B cell (primary cell): Measurements from ENCODE around the gene SUPT20HL1. TPM values are rescaled to one million over a fixed set of nuclear protein-coding genes. Genes with fewer than 3 reads are reported as not detected.

Experiments used
- ATAC-seq: fragments of 200-7000 bp; cut with Tn5 transposase; one replicate; pipeline ENCODE4 v1.10.0; 2021; ENCODE audit warnings: low read depth, mild to moderate bottlenecking, moderate number of reproducible peaks, moderate library complexity
- CTCF ChIA-PET: fragments of 350-600 bp; sonication (Branson Sonifier 250); formaldehyde crosslinking; loops from one replicate; lab custom pipeline; 2021; ENCODE audit warnings: antibody characterized with exemption, inconsistent platforms; lab: Charles Lee
- POLR2A ChIA-PET: fragments of 350-600 bp; sonication (Branson Sonifier 250); formaldehyde crosslinking; loops from one replicate; lab custom pipeline; 2021; ENCODE audit warnings: antibody characterized with exemption; lab: Charles Lee
- DNase-seq: peaks from one replicate; pipeline ENCODE4 v3.0.0; 2013
- H2AFZ ChIP-seq: 2 replicates; pipeline ENCODE4 v1.6.1; 2012; ENCODE audit warnings: mild to moderate bottlenecking, low read depth, low read length; ENCODE audit not compliant: insufficient read depth, poor library complexity, severe bottlenecking
- H3K27ac ChIP-seq, 2 donors: 1 replicate in 1 of 2; 2 replicates in 1 of 2; pipeline ENCODE4 v1.5.1; 2012 to 2013; ENCODE audit warnings: low read length in 2 of 2, mild to moderate bottlenecking in 2 of 2, moderate library complexity in 1 of 2
- H3K27me3 ChIP-seq, 4 experiments: fragments of 200-600 bp in 1 of 4; sonication (generic) in 1 of 4; replicated peaks in 1 of 4; 1 replicate in 2 of 4; 2 replicates in 2 of 4; pipeline versions ENCODE4 v1.6.1 to v1.7.0; 2013 to 2016; ENCODE audit warnings: low read length in 3 of 4, mild to moderate bottlenecking in 2 of 4, mixed read lengths in 1 of 4, moderate library complexity in 1 of 4; ENCODE audit not compliant: insufficient read depth in 4 of 4, control insufficient read depth in 3 of 4; ENCODE audit errors: control extremely low read depth in 1 of 4
- H3K36me3 ChIP-seq, 2 experiments: replicated peaks in 1 of 2; 1 replicate in 1 of 2; 2 replicates in 1 of 2; pipeline versions ENCODE4 v1.6.1 to v1.7.1; 2013; ENCODE audit warnings: low read length in 1 of 2; ENCODE audit not compliant: insufficient read depth in 2 of 2, control insufficient read depth in 1 of 2; ENCODE audit errors: control extremely low read depth in 1 of 2, extremely low read depth in 1 of 2
- H3K4me1 ChIP-seq, 2 donors: fragments of 200-600 bp in 1 of 2; sonication (generic) in 1 of 2; 1 replicate in 1 of 2; 2 replicates in 1 of 2; pipeline versions ENCODE4 v1.5.1 to v1.6.1; 2013 to 2017; ENCODE audit warnings: low read length in 2 of 2; ENCODE audit not compliant: control insufficient read depth in 2 of 2, insufficient read depth in 2 of 2
- H3K4me2 ChIP-seq: replicated peaks from 2 replicates; pipeline ENCODE3; 2012; ENCODE audit warnings: mild to moderate bottlenecking, low read depth, low read length; ENCODE audit not compliant: poor library complexity, severe bottlenecking
- H3K4me3 ChIP-seq, 5 experiments: fragments of 200-600 bp in 1 of 5; sonication (generic) in 1 of 5; 1 replicate in 3 of 5; 2 replicates in 2 of 5; pipeline versions ENCODE4 v1.5.1 to v1.7.0; 2011 to 2016; ENCODE audit warnings: low read length in 4 of 5, mild to moderate bottlenecking in 4 of 5, low read depth in 2 of 5, control low read depth in 1 of 5, moderate library complexity in 1 of 5; ENCODE audit not compliant: insufficient read depth in 1 of 5; ENCODE audit errors: control extremely low read depth in 1 of 5, extremely low read depth in 1 of 5
- H3K79me2 ChIP-seq: fragments of 200-600 bp; sonication (generic); one replicate; pipeline ENCODE4 v1.6.0; 2016; ENCODE audit warnings: low read length; ENCODE audit not compliant: control insufficient read depth, insufficient read depth
- H3K9ac ChIP-seq: fragments of 200-600 bp; sonication (generic); 2 replicates; pipeline ENCODE4 v1.6.1; 2017; ENCODE audit warnings: mild to moderate bottlenecking, low read length, moderate library complexity
- H3K9me3 ChIP-seq, 3 donors: one replicate each; pipeline versions ENCODE4 v1.6.1 to v1.7.1; 2013; ENCODE audit warnings: low read length in 2 of 3; ENCODE audit not compliant: control insufficient read depth in 2 of 3, insufficient read depth in 1 of 3; ENCODE audit errors: control extremely low read depth in 1 of 3
- H4K20me1 ChIP-seq: 2 replicates; pipeline ENCODE4 v1.6.0; 2012; ENCODE audit warnings: mild to moderate bottlenecking, low read length; ENCODE audit not compliant: insufficient read depth, control insufficient read depth, poor library complexity, severe bottlenecking
- H3K27ac Mint-ChIP-seq: one replicate; pipeline ENCODE4 v1.8.0; 2021; ENCODE audit warnings: mixed read lengths
- H3K27me3 Mint-ChIP-seq: one replicate; pipeline ENCODE4 v1.8.0; 2021; ENCODE audit warnings: mixed read lengths
- H3K4me1 Mint-ChIP-seq: one replicate; pipeline ENCODE4 v1.8.0; 2021; ENCODE audit warnings: mixed read lengths
- H3K4me3 Mint-ChIP-seq: one replicate; pipeline ENCODE4 v1.8.0; 2021; ENCODE audit warnings: mixed read lengths
- H3K9me3 Mint-ChIP-seq: one replicate; pipeline ENCODE4 v1.8.0; 2022; ENCODE audit warnings: mixed read lengths; ENCODE audit not compliant: insufficient read depth
- EZH2 ChIP-seq: IDR thresholded peaks from 2 replicates; pipeline ENCODE4 v1.6.1; 2012; ENCODE audit warnings: borderline replicate concordance, low read depth, mild to moderate bottlenecking, moderate library complexity, low read length; ENCODE audit not compliant: insufficient read depth, poor library complexity, severe bottlenecking
- WGBS: methylation state at CpG from one replicate; pipeline ENCODE4 v1.1.5; 2013; ENCODE audit warnings: missing lambda C conversion rate; ENCODE audit not compliant: insufficient coverage; 5-methylcytosine and 5-hydroxymethylcytosine counted together
- intact Hi-C: fragments of 100-400 bp; cut with micrococcal nuclease; formaldehyde crosslinking; loops from one replicate; pipeline ENCODE4 v1.10.0; 2022
- polyA plus RNA-seq: library from polyadenylated mRNA; depleted of rRNA; stranded (reverse); fragments of >200 nt; gene quantifications from 2 replicates; pipeline ENCODE4 v1.2.3, GENCODE V29; 2012
- total RNA-seq, 2 donors: library from RNA; stranded (reverse); fragments of 120-200 nt in 1 of 2; gene quantifications; 1 replicate in 1 of 2; 2 replicates in 1 of 2; pipeline versions ENCODE4 v1.2.3 to v1.2.4, GENCODE V29; 2013 to 2022
- TF ChIP-seq, protein P1 (sequence below): fragments of 200-600 bp; IDR thresholded peaks from one replicate; pipeline ENCODE4 v1.8.0; 2022; ENCODE audit warnings: antibody characterized with exemption, mild to moderate bottlenecking

The SUPT20HL1 gene
- total and polyA plus RNA-seq, 2 donors (not counting 1 experiment from before 2014, with no cell fraction given): not detected

DNA sequence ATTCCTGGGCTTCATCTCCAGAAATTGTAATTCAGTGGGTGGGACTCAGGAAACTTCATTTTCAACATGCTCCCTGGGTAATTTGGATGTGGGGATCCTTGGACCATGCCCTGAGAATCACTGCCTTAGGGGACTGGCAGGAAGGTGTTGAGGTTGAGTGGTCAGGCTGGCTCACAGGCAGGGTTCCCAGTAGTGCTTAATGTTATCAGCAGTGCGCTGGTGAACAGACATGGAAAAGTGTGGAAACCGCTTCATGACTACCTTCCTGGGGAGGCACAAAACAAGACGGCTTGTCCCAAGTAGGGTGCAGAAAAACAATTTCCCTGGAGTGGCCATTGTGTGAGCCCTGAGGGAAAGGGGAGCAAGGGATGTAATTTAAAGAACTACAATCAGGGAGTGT, 31.4 kb downstream of the SUPT20HL1 start:
- H3K9me3 ChIP-seq: no peaks in the 10 kb centered on the region
- no peak for TF ChIP-seq EZH2
- TF ChIP-seq, protein P1, sequence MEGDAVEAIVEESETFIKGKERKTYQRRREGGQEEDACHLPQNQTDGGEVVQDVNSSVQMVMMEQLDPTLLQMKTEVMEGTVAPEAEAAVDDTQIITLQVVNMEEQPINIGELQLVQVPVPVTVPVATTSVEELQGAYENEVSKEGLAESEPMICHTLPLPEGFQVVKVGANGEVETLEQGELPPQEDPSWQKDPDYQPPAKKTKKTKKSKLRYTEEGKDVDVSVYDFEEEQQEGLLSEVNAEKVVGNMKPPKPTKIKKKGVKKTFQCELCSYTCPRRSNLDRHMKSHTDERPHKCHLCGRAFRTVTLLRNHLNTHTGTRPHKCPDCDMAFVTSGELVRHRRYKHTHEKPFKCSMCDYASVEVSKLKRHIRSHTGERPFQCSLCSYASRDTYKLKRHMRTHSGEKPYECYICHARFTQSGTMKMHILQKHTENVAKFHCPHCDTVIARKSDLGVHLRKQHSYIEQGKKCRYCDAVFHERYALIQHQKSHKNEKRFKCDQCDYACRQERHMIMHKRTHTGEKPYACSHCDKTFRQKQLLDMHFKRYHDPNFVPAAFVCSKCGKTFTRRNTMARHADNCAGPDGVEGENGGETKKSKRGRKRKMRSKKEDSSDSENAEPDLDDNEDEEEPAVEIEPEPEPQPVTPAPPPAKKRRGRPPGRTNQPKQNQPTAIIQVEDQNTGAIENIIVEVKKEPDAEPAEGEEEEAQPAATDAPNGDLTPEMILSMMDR: no peak
- H3K4me3 ChIP-seq: no peak overlapping the region
- no peak overlapping the region for H3K27ac Mint-ChIP-seq
- no peak overlapping the region for H3K4me2 ChIP-seq
- WGBS: 93% methylated on average over 3 of the region's 3 CpGs
- CTCF ChIA-PET: interaction anchor here (0.7 to 2.9 kb wide), 2 partner anchors 108 to 114 kb away, joined by 3 to 14 read pairs; no protein-coding TSS in a partner anchor
- no peak overlapping the region for H3K9ac ChIP-seq
- H3K4me3 Mint-ChIP-seq: no peak overlapping the region
- H3K4me1 Mint-ChIP-seq: peaks cover 2% of the 10 kb centered on the region
- no peak for DNase-seq
- H2AFZ ChIP-seq: no peak overlapping the region
- H3K27me3 Mint-ChIP-seq: peaks cover 19% of the 10 kb centered on the region
- POLR2A ChIA-PET: no interaction called here
- H3K79me2 ChIP-seq: no peaks in the 10 kb centered on the region
- H3K4me1 ChIP-seq: no peaks in the 10 kb centered on the region
- no peaks in the 10 kb centered on the region for H3K36me3 ChIP-seq
- no peak for ATAC-seq
- intact Hi-C loops: loop anchor here (2.0 kb wide), 1 partner anchor 301 kb away; the partner anchor contains the start of gene POLA1
- H3K9me3 Mint-ChIP-seq: no peaks in the 10 kb centered on the region
- H3K27ac ChIP-seq: no peak overlapping the region
- H4K20me1 ChIP-seq: no peaks in the 10 kb centered on the region
- peaks cover 0 to 8% (median 1%) of the 10 kb centered on the region in 4 experiments for H3K27me3 ChIP-seq

DNA sequence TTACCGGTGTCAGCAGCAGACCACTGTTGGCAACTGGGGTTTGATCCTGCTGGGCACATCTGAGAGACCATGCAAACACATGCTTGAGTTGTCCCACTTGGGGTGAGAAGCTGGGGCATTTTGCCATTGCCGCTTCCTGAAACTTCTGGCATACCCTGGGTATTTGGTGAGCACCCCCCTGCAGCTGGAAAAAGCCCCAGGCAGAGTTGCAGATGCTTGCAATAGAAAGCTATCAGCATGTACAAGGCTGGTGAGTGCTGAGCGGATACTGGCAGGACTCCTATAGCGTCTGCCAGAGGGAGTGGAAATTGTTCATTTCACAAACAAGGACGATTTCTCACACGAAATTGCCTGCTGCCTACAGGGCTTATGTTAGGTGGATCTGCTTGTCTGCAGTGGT, 32.3 kb downstream of the SUPT20HL1 start:
- H3K9ac ChIP-seq: no peak overlapping the region
- H3K36me3 ChIP-seq: no peaks in the 10 kb centered on the region
- H2AFZ ChIP-seq: no peak overlapping the region
- ATAC-seq (no peak), DNase-seq (no peak)
- H3K79me2 ChIP-seq: no peaks in the 10 kb centered on the region
- no peaks in the 10 kb centered on the region for H3K9me3 ChIP-seq
- no peaks in the 10 kb centered on the region for H3K4me1 ChIP-seq
- ChIA-PET POLR2A (no interaction called here), CTCF (interaction anchor here (0.7 to 8.6 kb wide), 2 partner anchors 107 to 113 kb away, joined by 3 to 255 read pairs; no protein-coding TSS in a partner anchor)
- H4K20me1 ChIP-seq: no peaks in the 10 kb centered on the region
- peaks cover 0 to 8% (median 1%) of the 10 kb centered on the region in 4 experiments for H3K27me3 ChIP-seq
- no peak overlapping the region for H3K4me2 ChIP-seq
- Mint-ChIP-seq H3K4me1 (peaks cover 2% of the 10 kb centered on the region), H3K9me3 (no peaks in the 10 kb centered on the region), H3K4me3 (no peak overlapping the region), H3K27me3 (peaks cover 13% of the 10 kb centered on the region), H3K27ac (no peak overlapping the region)
- H3K4me3 ChIP-seq: no peak overlapping the region
- TF ChIP-seq EZH2: no peak
- TF ChIP-seq, protein P1: no peak
- 86% methylated on average over 4 of the region's 6 CpGs for WGBS
- intact Hi-C loops: loop anchor here (2.0 kb wide), 1 partner anchor 300 kb away; the partner anchor contains the start of gene POLA1
- no peak overlapping the region for H3K27ac ChIP-seq
